GM12891 (cell line): ENCODE data around the gene EI24.

Experiments
- POLR2A ChIP-seq: IDR thresholded peaks from 2 replicates; pipeline ENCODE4 v1.6.1; 2011; ENCODE audit warnings: low read depth, low read length, control low read depth
- POLR2AphosphoS5 ChIP-seq: IDR thresholded peaks from 2 replicates; pipeline ENCODE4 v1.6.1; 2011; ENCODE audit warnings: low read depth, low read length, control low read depth
- SPI1 ChIP-seq: IDR thresholded peaks from 2 replicates; pipeline ENCODE4 v1.6.1; 2011; ENCODE audit warnings: low read depth, low read length, control low read depth
- TAF1 ChIP-seq: IDR thresholded peaks from 2 replicates; pipeline ENCODE4 v1.6.1; 2011; ENCODE audit warnings: low read depth, low read length, control low read depth

- no peak for TF ChIP-seq POLR2A
- TF ChIP-seq TAF1 = no peak
- TF ChIP-seq POLR2AphosphoS5 = no peak
- TF ChIP-seq SPI1 = no peak
These were observed 26.6 kb upstream of the EI24 start for GRCh38 chr11:125542709-125543108.
